ENCODE results near the gene RFX1. TPM values are rescaled to one million over a fixed set of nuclear protein-coding genes. Genes with fewer than 3 reads are reported as not detected.

Gene RFX1
- total and polyA plus RNA-seq, 2 donors (not counting 1 experiment from before 2014, with no cell fraction given), result 9.2 to 33.3 TPM

DNA sequence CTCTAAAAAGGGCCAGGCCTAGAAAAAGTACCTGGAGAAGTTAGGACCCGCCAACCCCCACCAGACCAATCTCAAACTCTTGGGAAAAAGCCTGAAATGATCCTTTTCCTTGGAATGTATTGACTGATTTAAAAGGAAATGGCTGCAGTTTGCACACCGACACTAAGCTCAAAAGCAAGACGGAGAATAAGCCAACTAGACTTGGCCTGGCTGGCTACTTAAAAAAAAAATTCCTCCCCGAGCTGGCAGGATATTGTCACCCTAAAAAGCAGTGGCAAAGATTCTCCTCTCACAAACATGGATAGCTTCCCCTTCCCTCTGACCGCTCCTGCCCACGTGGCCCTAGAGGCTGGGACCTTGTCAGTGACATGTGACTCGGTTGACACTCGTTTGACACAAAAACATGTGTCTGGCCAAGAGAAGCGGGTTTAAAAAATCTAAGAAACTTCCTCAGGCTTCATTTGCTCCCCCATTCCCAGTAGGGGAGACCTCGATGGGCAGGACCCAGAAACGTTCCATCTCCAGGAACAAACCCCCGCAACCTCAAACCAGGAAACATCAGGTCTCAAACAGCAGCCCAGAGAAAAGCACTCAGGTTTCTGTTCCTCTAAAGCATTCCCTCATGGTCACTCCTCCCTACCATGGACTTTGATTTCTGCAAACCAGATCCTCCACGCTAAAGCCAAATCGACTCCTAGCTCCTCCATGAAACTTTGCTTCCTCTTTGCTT is 1.3 kb downstream of the RFX1 start:
- ATAC-seq (ENCODE audit: low read depth) (no peak), DNase-seq (peak; percentile 81)
- POLR2A ChIA-PET, result interaction anchor here (0.7 to 5.0 kb wide), 7 partner anchors 10 to 158 kb away, joined by 3 to 42 read pairs (median 6); partner anchors contain the start of genes DCAF15 and IL27RA
- H3K4me3 ChIP-seq (ENCODE audit: control extremely low read depth in 1 of 5, extremely low read depth in 1 of 5, insufficient read depth in 1 of 5, low read depth in 2 of 5, low read length in 4 of 5), result peak overlapping the region in 4 of 5 experiments; percentile 47 to 96 (median 65)
- WGBS (ENCODE audit: insufficient coverage), result 6% methylated on average over 9 of the region's 14 CpGs
- Mint-ChIP-seq H3K4me3 (peak overlapping the region; percentile 90), H3K9me3 (ENCODE audit: insufficient read depth) (no peaks in the 10 kb centered on the region), H3K27me3 (no peaks in the 10 kb centered on the region), H3K27ac (peak overlapping the region; percentile 95), H3K4me1 (peaks cover 61% of the 10 kb centered on the region)
- H4K20me1 ChIP-seq (ENCODE audit: control insufficient read depth, insufficient read depth, low read length, poor library complexity, severe bottlenecking), result no peaks in the 10 kb centered on the region
- H2AFZ ChIP-seq (ENCODE audit: insufficient read depth, low read depth, low read length, poor library complexity, severe bottlenecking), result no peak overlapping the region
- H3K27me3 ChIP-seq (replicated peaks in 1 of 4; ENCODE audit: control extremely low read depth in 1 of 4, control insufficient read depth in 3 of 4, insufficient read depth in 4 of 4, low read length in 3 of 4), result no peaks in the 10 kb centered on the region
- H3K79me2 ChIP-seq (ENCODE audit: control insufficient read depth, insufficient read depth, low read length), result peaks cover 25% of the 10 kb centered on the region
- peak overlapping the region; percentile 87 for H3K4me2 ChIP-seq (replicated peaks; ENCODE audit: low read depth, low read length, poor library complexity, severe bottlenecking)
- peaks cover 56 to 61% of the 10 kb centered on the region in 2 donors for H3K4me1 ChIP-seq (ENCODE audit: control insufficient read depth in 2 of 2, insufficient read depth in 2 of 2, low read length in 2 of 2)
- TF ChIP-seq, protein P1, sequence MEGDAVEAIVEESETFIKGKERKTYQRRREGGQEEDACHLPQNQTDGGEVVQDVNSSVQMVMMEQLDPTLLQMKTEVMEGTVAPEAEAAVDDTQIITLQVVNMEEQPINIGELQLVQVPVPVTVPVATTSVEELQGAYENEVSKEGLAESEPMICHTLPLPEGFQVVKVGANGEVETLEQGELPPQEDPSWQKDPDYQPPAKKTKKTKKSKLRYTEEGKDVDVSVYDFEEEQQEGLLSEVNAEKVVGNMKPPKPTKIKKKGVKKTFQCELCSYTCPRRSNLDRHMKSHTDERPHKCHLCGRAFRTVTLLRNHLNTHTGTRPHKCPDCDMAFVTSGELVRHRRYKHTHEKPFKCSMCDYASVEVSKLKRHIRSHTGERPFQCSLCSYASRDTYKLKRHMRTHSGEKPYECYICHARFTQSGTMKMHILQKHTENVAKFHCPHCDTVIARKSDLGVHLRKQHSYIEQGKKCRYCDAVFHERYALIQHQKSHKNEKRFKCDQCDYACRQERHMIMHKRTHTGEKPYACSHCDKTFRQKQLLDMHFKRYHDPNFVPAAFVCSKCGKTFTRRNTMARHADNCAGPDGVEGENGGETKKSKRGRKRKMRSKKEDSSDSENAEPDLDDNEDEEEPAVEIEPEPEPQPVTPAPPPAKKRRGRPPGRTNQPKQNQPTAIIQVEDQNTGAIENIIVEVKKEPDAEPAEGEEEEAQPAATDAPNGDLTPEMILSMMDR (IDR thresholded peaks at IDR 0.05), result no peak
- TF ChIP-seq EZH2 (IDR thresholded peaks at IDR 0.05; ENCODE audit: borderline replicate concordance, insufficient read depth, low read depth, low read length, poor library complexity, severe bottlenecking), result no peak
- peak overlapping the region; percentile 99 to 100 for H3K27ac ChIP-seq (ENCODE audit: low read length in 2 of 2)
- H3K36me3 ChIP-seq (replicated peaks in 1 of 2; ENCODE audit: control extremely low read depth in 1 of 2, control insufficient read depth in 1 of 2, extremely low read depth in 1 of 2, insufficient read depth in 2 of 2, low read length in 1 of 2), result no peaks in the 10 kb centered on the region
- H3K9me3 ChIP-seq (ENCODE audit: control extremely low read depth in 1 of 3, control insufficient read depth in 2 of 3, insufficient read depth in 1 of 3, low read length in 2 of 3), result no peaks in the 10 kb centered on the region
- peak overlapping the region; percentile 100 for H3K9ac ChIP-seq (ENCODE audit: low read length)
- intact Hi-C loops (cut with micrococcal nuclease), result loop anchor here (1.0 to 5.0 kb wide), 3 partner anchors 15 to 902 kb away; partner anchors contain the start of genes ADGRE5 and LYL1
- CTCF ChIA-PET, result interaction anchor here (0.6 to 2.0 kb wide), 11 partner anchors 17 to 852 kb away, joined by 3 to 8 read pairs (median 3); partner anchors contain the start of genes ASF1B, DCAF15 and IL27RA

Measured in B cell (primary cell).